Dendritic cell treated with granulocyte-macrophage colony-stimulating factor and Interleukin-4, amounts not matched to agents 40 ng/mL and 50 ng/mL, for 4 days (primary cell): ENCODE measurements around the gene FAM163B.

Source experiments
- H3K27ac Mint-ChIP-seq: one replicate; pipeline ENCODE4 v1.8.0; 2022; ENCODE audit warnings: mild to moderate bottlenecking, mixed read lengths
- H3K27me3 Mint-ChIP-seq: one replicate; pipeline ENCODE4 v1.8.0; 2022; ENCODE audit warnings: mild to moderate bottlenecking, mixed read lengths
- H3K36me3 Mint-ChIP-seq: one replicate; pipeline ENCODE4 v1.8.0; 2022; ENCODE audit warnings: low read depth, mixed read lengths
- H3K4me1 Mint-ChIP-seq: one replicate; pipeline ENCODE4 v1.8.0; 2022; ENCODE audit warnings: low read depth, mixed read lengths
- H3K4me3 Mint-ChIP-seq: one replicate; pipeline ENCODE4 v1.8.0; 2022; ENCODE audit warnings: mild to moderate bottlenecking, moderate library complexity, mixed read lengths
- H3K9me3 Mint-ChIP-seq: one replicate; pipeline ENCODE4 v1.8.0; 2022; ENCODE audit warnings: mixed read lengths
- intact Hi-C: fragments of 100-400 bp; cut with micrococcal nuclease; formaldehyde crosslinking; loops from one replicate; pipeline ENCODE4 v1.15.0; 2022

Gene FAM163B

GRCh38 chr9:133604856-133605255 is 4.3 kb downstream of the FAM163B start:
- no peak overlapping the region for H3K27ac Mint-ChIP-seq
- H3K9me3 Mint-ChIP-seq: no peaks in the 10 kb centered on the region
- no peak overlapping the region for H3K4me3 Mint-ChIP-seq
- peaks cover 33% of the 10 kb centered on the region for H3K27me3 Mint-ChIP-seq
- H3K4me1 Mint-ChIP-seq: no peaks in the 10 kb centered on the region
- intact Hi-C loops: no loop called here
- no peaks in the 10 kb centered on the region for H3K36me3 Mint-ChIP-seq

- no peak overlapping the region for H3K4me3 Mint-ChIP-seq
- H3K27ac Mint-ChIP-seq: no peak overlapping the region
- no peaks in the 10 kb centered on the region for H3K4me1 Mint-ChIP-seq
- peaks cover 28% of the 10 kb centered on the region for H3K27me3 Mint-ChIP-seq
- H3K9me3 Mint-ChIP-seq: no peaks in the 10 kb centered on the region
- intact Hi-C loops: no loop called here
- H3K36me3 Mint-ChIP-seq: no peaks in the 10 kb centered on the region
Measured at GRCh38 chr9:133604214-133604613, 5.0 kb downstream of the FAM163B start.

GRCh38 chr9:133603135-133603927 is 5.9 kb downstream of the FAM163B start:
- H3K27ac Mint-ChIP-seq: no peak overlapping the region
- no peak overlapping the region for H3K4me3 Mint-ChIP-seq
- H3K36me3 Mint-ChIP-seq: no peaks in the 10 kb centered on the region
- no peaks in the 10 kb centered on the region for H3K9me3 Mint-ChIP-seq
- no peaks in the 10 kb centered on the region for H3K4me1 Mint-ChIP-seq
- peaks cover 22% of the 10 kb centered on the region for H3K27me3 Mint-ChIP-seq
- intact Hi-C loops: no loop called here

GRCh38 chr9:133602277-133602676 is 6.9 kb downstream of the FAM163B start:
- Mint-ChIP-seq H3K27me3 (peaks cover 17% of the 10 kb centered on the region), H3K36me3 (no peaks in the 10 kb centered on the region), H3K9me3 (no peaks in the 10 kb centered on the region), H3K4me3 (no peak overlapping the region), H3K4me1 (no peaks in the 10 kb centered on the region), H3K27ac (no peak overlapping the region)
- intact Hi-C loops: no loop called here

- H3K4me1 Mint-ChIP-seq: no peaks in the 10 kb centered on the region
- no peak overlapping the region for H3K27ac Mint-ChIP-seq
- no peaks in the 10 kb centered on the region for H3K36me3 Mint-ChIP-seq
- intact Hi-C loops: no loop called here
- H3K27me3 Mint-ChIP-seq: peaks cover 15% of the 10 kb centered on the region
- H3K4me3 Mint-ChIP-seq: no peak overlapping the region
- no peaks in the 10 kb centered on the region for H3K9me3 Mint-ChIP-seq
Measured at GRCh38 chr9:133601746-133602145, 7.4 kb downstream of the FAM163B start.

GRCh38 chr9:133600739-133601138 is 8.4 kb downstream of the FAM163B start:
- H3K36me3 Mint-ChIP-seq: no peaks in the 10 kb centered on the region
- no peak overlapping the region for H3K27ac Mint-ChIP-seq
- H3K4me3 Mint-ChIP-seq: no peak overlapping the region
- intact Hi-C loops: no loop called here
- H3K4me1 Mint-ChIP-seq: no peaks in the 10 kb centered on the region
- no peaks in the 10 kb centered on the region for H3K9me3 Mint-ChIP-seq
- H3K27me3 Mint-ChIP-seq: peaks cover 9% of the 10 kb centered on the region

- Mint-ChIP-seq H3K4me3 (no peak overlapping the region), H3K9me3 (no peaks in the 10 kb centered on the region), H3K36me3 (no peaks in the 10 kb centered on the region), H3K4me1 (no peaks in the 10 kb centered on the region), H3K27me3 (peaks cover 6% of the 10 kb centered on the region), H3K27ac (no peak overlapping the region)
- intact Hi-C loops: no loop called here
Measured at GRCh38 chr9:133599470-133600173, 9.6 kb downstream of the FAM163B start.

- H3K4me3 Mint-ChIP-seq: no peak overlapping the region
- no peaks in the 10 kb centered on the region for H3K4me1 Mint-ChIP-seq
- H3K9me3 Mint-ChIP-seq: no peaks in the 10 kb centered on the region
- H3K27me3 Mint-ChIP-seq: peaks cover 6% of the 10 kb centered on the region
- H3K27ac Mint-ChIP-seq: no peak overlapping the region
- intact Hi-C loops: no loop called here
- no peaks in the 10 kb centered on the region for H3K36me3 Mint-ChIP-seq
Measured at GRCh38 chr9:133598978-133599377, 10.2 kb downstream of the FAM163B start.

- H3K4me3 Mint-ChIP-seq: no peak overlapping the region
- peaks cover 4% of the 10 kb centered on the region for H3K27me3 Mint-ChIP-seq
- H3K4me1 Mint-ChIP-seq: no peaks in the 10 kb centered on the region
- no peaks in the 10 kb centered on the region for H3K36me3 Mint-ChIP-seq
- intact Hi-C loops: no loop called here
- no peak overlapping the region for H3K27ac Mint-ChIP-seq
- H3K9me3 Mint-ChIP-seq: no peaks in the 10 kb centered on the region
Measured at GRCh38 chr9:133597316-133597957, 11.8 kb downstream of the FAM163B start.

- H3K4me1 Mint-ChIP-seq: no peaks in the 10 kb centered on the region
- no peak overlapping the region for H3K4me3 Mint-ChIP-seq
- H3K36me3 Mint-ChIP-seq: no peaks in the 10 kb centered on the region
- H3K27me3 Mint-ChIP-seq: peaks cover 2% of the 10 kb centered on the region
- intact Hi-C loops: no loop called here
- no peaks in the 10 kb centered on the region for H3K9me3 Mint-ChIP-seq
- no peak overlapping the region for H3K27ac Mint-ChIP-seq
Measured at GRCh38 chr9:133595910-133596309, 13.3 kb downstream of the FAM163B start.

GRCh38 chr9:133594310-133594709 is 14.9 kb downstream of the FAM163B start:
- intact Hi-C loops: no loop called here
- no peak overlapping the region for H3K27ac Mint-ChIP-seq
- no peaks in the 10 kb centered on the region for H3K9me3 Mint-ChIP-seq
- no peak overlapping the region for H3K4me3 Mint-ChIP-seq
- H3K4me1 Mint-ChIP-seq: no peaks in the 10 kb centered on the region
- no peaks in the 10 kb centered on the region for H3K36me3 Mint-ChIP-seq
- H3K27me3 Mint-ChIP-seq: peaks cover 2% of the 10 kb centered on the region

- Mint-ChIP-seq H3K27ac (no peak overlapping the region), H3K27me3 (peaks cover 2% of the 10 kb centered on the region), H3K4me3 (no peak overlapping the region), H3K36me3 (no peaks in the 10 kb centered on the region), H3K4me1 (no peaks in the 10 kb centered on the region), H3K9me3 (peaks cover 3% of the 10 kb centered on the region)
- intact Hi-C loops: no loop called here
Measured at GRCh38 chr9:133593587-133594253, 15.5 kb downstream of the FAM163B start.

GRCh38 chr9:133592731-133593409 is 16.3 kb downstream of the FAM163B start:
- Mint-ChIP-seq H3K36me3 (no peaks in the 10 kb centered on the region), H3K27me3 (peaks cover 2% of the 10 kb centered on the region), H3K4me3 (no peak overlapping the region), H3K27ac (no peak overlapping the region), H3K4me1 (no peaks in the 10 kb centered on the region), H3K9me3 (peaks cover 11% of the 10 kb centered on the region)
- intact Hi-C loops: no loop called here
